ENCODE data around the gene CIBAR2. TPM values are rescaled to one million over a fixed set of nuclear protein-coding genes. Genes with fewer than 3 reads are reported as not detected.

Gene CIBAR2
- total RNA-seq, 1 donor from 2014 or later, result not detected

DNA sequence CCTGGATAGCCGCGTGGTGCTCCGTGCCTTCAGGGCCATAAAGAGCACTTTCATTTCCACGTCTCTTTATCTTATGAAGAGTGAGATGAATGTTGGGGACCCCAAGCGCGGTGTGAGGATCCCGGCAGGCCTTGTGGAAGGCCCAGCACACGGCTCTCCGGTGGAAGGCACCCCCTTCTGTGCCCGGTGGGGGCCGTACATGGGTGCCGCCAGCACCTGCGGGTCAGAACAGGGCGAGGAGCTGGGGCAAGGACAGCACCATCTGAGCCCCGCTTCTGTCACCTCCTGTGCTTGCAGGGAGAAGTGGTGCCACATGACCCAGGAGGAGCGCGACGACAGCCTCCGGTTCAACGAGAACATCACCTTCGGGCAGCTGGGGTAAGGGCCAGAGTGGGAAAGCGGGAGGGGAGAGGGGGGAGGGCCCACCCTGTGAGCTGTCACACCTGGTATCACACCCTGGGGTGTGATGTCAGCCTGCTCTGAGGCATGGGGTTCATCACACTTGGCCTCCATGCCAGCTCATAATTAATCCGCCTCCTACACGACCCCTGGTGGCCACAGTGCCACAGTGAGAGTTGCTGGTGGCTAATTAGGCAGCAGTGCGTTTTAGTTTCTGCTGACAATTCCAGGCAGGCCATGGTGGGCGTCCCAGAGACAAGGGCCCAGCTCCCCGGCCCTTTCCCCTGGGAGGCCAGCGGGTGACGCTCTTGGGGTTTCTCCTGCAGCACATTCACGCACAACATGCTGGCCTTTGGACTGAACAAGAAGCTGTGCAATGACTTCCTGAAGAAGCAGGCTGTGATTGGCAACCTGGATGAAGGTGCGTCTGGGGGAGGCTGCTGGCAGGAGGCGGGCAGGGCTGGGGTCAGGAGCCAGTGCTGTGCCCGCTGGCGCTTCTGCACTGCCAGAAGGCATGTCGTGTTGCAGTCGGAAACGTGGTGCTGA lies 25.7 kb downstream of the CIBAR2 start:
- Histone ChIP-seq H3K27me3 (ENCODE audit: control insufficient read depth, insufficient read depth, low read length) (peaks cover 2% of the 10 kb centered on the region), H3K36me3 (ENCODE audit: control insufficient read depth, insufficient read depth, low read length) (peaks cover 2% of the 10 kb centered on the region), H3K4me3 (ENCODE audit: low read depth, low read length) (no peak overlapping the region)
- no peak for FAIRE-seq
- TF ChIP-seq, protein P1, sequence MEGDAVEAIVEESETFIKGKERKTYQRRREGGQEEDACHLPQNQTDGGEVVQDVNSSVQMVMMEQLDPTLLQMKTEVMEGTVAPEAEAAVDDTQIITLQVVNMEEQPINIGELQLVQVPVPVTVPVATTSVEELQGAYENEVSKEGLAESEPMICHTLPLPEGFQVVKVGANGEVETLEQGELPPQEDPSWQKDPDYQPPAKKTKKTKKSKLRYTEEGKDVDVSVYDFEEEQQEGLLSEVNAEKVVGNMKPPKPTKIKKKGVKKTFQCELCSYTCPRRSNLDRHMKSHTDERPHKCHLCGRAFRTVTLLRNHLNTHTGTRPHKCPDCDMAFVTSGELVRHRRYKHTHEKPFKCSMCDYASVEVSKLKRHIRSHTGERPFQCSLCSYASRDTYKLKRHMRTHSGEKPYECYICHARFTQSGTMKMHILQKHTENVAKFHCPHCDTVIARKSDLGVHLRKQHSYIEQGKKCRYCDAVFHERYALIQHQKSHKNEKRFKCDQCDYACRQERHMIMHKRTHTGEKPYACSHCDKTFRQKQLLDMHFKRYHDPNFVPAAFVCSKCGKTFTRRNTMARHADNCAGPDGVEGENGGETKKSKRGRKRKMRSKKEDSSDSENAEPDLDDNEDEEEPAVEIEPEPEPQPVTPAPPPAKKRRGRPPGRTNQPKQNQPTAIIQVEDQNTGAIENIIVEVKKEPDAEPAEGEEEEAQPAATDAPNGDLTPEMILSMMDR (IDR thresholded peaks at IDR 0.05; ENCODE audit: insufficient read depth, low read length, severe bottlenecking), result peak; percentile 84
- DNase-seq (ENCODE audit: low read depth), result peak; percentile 64

DNA sequence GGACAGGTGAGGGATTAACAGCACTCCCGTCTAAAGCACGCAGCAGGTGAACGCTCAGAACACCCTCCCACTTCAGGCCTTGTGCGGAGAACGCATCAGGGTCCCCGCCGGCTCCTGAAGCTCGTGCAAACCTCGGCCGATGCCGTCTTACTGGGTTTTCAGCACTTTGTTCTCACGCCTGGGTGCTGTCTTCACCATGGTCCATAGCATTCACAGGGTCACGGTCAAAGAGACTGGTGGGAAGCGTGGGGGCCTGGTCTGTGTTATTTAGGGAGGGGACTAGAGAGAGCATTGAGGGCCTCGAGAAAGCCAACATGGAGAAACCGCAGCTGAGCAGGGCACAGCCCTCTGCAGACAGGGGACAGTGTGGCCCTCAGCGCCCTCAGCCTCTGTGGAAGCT lies 26.6 kb downstream of the CIBAR2 start:
- H3K27me3 ChIP-seq (ENCODE audit: control insufficient read depth, insufficient read depth, low read length), result peaks cover 2% of the 10 kb centered on the region
- DNase-seq (ENCODE audit: low read depth) (no peak), FAIRE-seq (no peak)
- H3K36me3 ChIP-seq (ENCODE audit: control insufficient read depth, insufficient read depth, low read length), result peaks cover 4% of the 10 kb centered on the region
- no peak overlapping the region for H3K4me3 ChIP-seq (ENCODE audit: low read depth, low read length)
- TF ChIP-seq, protein P1 (IDR thresholded peaks at IDR 0.05; ENCODE audit: insufficient read depth, low read length, severe bottlenecking), result no peak

DNA sequence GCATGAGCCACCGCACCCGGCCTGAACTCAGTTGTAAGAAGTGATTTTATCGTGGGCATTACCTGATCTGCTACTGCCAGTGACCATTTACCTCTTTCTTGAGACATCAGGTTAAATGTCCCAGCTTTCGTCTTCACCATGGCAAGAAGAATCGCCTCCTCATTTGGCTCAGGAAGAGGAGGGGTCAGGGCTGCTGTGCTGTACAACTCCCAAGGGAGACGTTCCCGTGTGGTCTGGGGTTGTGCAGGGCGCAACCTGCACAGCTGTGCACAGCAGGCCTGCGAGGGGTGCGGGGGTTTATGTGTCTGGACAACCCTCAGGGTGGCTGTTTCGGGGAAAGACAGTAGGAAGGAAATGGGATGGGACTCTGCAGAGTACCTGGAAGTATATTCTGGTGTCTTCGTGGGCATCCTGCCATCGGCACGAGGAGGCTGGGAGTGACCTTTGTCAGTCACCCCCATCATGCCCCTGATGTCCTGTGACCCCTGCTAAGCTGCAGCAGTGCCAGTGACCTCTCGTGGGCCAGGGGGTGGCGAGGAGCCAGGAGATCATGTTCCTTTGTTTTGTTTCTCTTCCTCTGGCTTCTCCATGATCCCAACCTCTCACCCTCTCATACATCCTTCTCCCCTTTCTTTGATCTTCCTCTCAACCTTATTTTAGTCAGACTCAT lies 27.3 kb downstream of the CIBAR2 start:
- no peak overlapping the region for H3K4me3 ChIP-seq (ENCODE audit: low read depth, low read length)
- DNase-seq (ENCODE audit: low read depth) (no peak), FAIRE-seq (no peak)
- TF ChIP-seq, protein P1 (IDR thresholded peaks at IDR 0.05; ENCODE audit: insufficient read depth, low read length, severe bottlenecking), result no peak
- H3K27me3 ChIP-seq (ENCODE audit: control insufficient read depth, insufficient read depth, low read length), result peaks cover 2% of the 10 kb centered on the region
- H3K36me3 ChIP-seq (ENCODE audit: control insufficient read depth, insufficient read depth, low read length), result peaks cover 4% of the 10 kb centered on the region

DNA sequence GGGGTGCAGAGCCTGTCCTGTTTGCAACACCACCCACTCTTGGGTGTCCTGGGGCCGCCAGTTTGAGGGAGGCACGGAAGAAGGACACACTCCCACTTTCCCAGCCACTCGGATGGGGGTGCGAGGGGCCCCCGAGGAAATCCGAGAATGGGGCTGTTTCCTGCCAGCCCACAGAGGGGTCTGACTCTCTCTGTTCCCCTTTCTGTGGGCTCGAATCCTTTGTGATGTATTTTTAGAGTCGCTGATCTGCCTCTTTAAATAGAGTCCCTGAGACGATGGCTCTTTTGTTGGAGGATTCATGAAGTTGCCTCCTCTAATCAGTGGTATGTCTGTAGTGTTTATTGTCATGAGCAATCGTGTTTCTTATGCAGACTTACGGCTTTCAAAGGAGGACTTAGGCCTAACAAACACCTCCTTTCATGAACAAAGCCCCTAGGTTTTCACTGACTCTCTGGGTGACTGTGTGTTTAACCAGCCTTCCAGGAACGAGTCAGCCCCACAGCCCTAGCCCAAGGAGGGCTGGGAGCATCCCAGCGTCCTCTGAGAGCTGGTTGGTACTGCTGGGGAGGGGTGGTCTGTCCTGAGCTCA lies 29.1 kb downstream of the CIBAR2 start:
- TF ChIP-seq, protein P1 (IDR thresholded peaks at IDR 0.05; ENCODE audit: insufficient read depth, low read length, severe bottlenecking), result no peak
- DNase-seq (ENCODE audit: low read depth) (no peak), FAIRE-seq (no peak)
- no peak overlapping the region for H3K4me3 ChIP-seq (ENCODE audit: low read depth, low read length)
- peaks cover 2% of the 10 kb centered on the region for H3K27me3 ChIP-seq (ENCODE audit: control insufficient read depth, insufficient read depth, low read length)
- H3K36me3 ChIP-seq (ENCODE audit: control insufficient read depth, insufficient read depth, low read length), result peaks cover 4% of the 10 kb centered on the region

DNA sequence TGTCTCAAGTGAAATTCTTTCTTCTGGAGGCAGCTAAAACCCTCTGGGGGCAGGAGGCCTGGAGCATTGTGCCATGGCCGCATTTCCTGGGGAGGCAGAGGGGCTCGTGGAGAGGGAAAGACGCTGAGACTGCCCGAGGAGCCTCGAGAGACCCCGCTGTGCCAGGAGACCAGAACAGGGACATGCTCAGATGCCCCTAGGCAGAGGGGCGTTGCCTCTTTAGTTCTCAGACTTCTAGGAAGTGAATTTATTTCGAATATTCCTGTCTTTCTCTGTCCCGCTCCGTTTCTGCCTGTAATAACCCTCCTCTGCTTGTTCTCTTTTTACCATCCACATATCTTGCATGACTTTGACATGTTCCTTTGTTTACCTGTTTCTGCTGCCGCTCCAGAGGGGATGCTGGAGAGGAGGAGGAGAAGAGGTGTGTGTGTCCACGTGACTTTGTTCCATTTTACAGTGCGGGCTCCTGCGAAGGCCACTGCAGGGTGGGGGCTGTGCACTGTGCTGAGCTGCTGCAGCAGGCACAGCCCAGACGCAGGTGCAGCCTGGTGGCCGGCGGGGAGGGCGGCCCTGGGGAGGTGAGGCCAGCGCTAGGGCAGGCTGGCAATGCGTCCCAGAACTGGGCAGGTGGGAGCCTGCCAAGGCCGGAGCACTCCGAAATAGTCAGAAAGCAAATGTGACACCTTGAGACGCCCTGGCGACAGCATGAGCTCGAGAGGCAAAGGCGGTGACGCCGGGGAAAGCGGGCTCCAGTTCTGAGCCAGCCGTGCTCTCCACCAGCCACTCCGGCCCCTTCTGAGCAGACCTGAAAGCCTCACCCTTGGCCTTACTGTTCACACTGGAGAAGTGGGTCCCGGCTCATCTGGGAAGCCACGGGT lies 29.9 kb downstream of the CIBAR2 start:
- Histone ChIP-seq H3K4me3 (ENCODE audit: low read depth, low read length) (no peak overlapping the region), H3K36me3 (ENCODE audit: control insufficient read depth, insufficient read depth, low read length) (peaks cover 6% of the 10 kb centered on the region), H3K27me3 (ENCODE audit: control insufficient read depth, insufficient read depth, low read length) (peaks cover 2% of the 10 kb centered on the region)
- FAIRE-seq (no peak), DNase-seq (ENCODE audit: low read depth) (no peak)
- TF ChIP-seq, protein P1 (IDR thresholded peaks at IDR 0.05; ENCODE audit: insufficient read depth, low read length, severe bottlenecking), result no peak

All from bronchial epithelial cell (primary cell).